Endothelial cell of umbilical vein (primary cell): Measurements from ENCODE around the gene COL28A1. TPM values are rescaled to one million over a fixed set of nuclear protein-coding genes. Genes with fewer than 3 reads are reported as not detected.

Experiments used
- BruUV-seq: library from RNA; stranded (reverse); fragments of 400-500 nt; replicated peaks from 2 replicates; lab custom pipeline; 2021; lab: Mats Ljungman, UMichigan
- CTCF ChIA-PET: fragments of 300-600, 350-600 bp; sonication (Branson Sonifier 250); formaldehyde crosslinking; loops from one replicate; lab custom pipeline; 2021; ENCODE audit warnings: antibody characterized with exemption, inconsistent platforms; lab: Charles Lee
- POLR2A ChIA-PET: fragments of 300-600, 350-600 bp; sonication (Branson Sonifier 250); formaldehyde crosslinking; loops from one replicate; lab custom pipeline; 2021; ENCODE audit warnings: antibody characterized with exemption, inconsistent platforms; lab: Charles Lee
- DNase-seq: peaks from one replicate; pipeline ENCODE4 v3.0.0-alpha.2; 2011; ENCODE audit warnings: low read depth, low spot score
- FAIRE-seq: peaks from 2 replicates; lab custom pipeline; 2011; peaks lifted over from hg19 to GRCh38; lab: Jason Lieb, UNC
- H2AFZ ChIP-seq: 2 replicates; pipeline ENCODE4 v1.6.0; 2012; ENCODE audit warnings: low read depth, low read length, control low read depth, inconsistent platforms
- H3K27ac ChIP-seq: 2 replicates; pipeline ENCODE4 v1.5.1; 2011; ENCODE audit warnings: low read depth, mild to moderate bottlenecking, control low read depth, low read length, moderate library complexity; ENCODE audit not compliant: insufficient read depth
- H3K27me3 ChIP-seq, 2 experiments: 2 replicates each; pipeline versions ENCODE4 v1.6.0 to v1.6.1; 2011; ENCODE audit warnings: low read length in 2 of 2, mixed read lengths in 1 of 2; ENCODE audit not compliant: control insufficient read depth in 2 of 2, insufficient read depth in 2 of 2
- H3K36me3 ChIP-seq, 2 experiments: 2 replicates in 1 of 2; 3 replicates in 1 of 2; pipeline ENCODE4 v1.5.1; 2011; ENCODE audit warnings: low read length in 2 of 2, mild to moderate bottlenecking in 1 of 2, moderate library complexity in 1 of 2; ENCODE audit not compliant: control insufficient read depth in 2 of 2, insufficient read depth in 2 of 2; ENCODE audit errors: extremely low read depth in 1 of 2
- H3K4me1 ChIP-seq: 3 replicates; pipeline ENCODE4 v1.5.1; 2011; ENCODE audit warnings: mild to moderate bottlenecking, low read length; ENCODE audit not compliant: control insufficient read depth, insufficient read depth; ENCODE audit errors: extremely low read depth
- H3K4me2 ChIP-seq: 2 replicates; pipeline ENCODE4 v1.6.1; 2011; ENCODE audit warnings: low read length, control low read depth, mixed read lengths; ENCODE audit not compliant: insufficient read depth
- H3K4me3 ChIP-seq, 3 experiments: fragments of 200-600 bp in 1 of 3; sonication (generic), shearing (Covaris generic) in 1 of 3; replicated peaks in 1 of 3; 2 replicates each; pipeline ENCODE4 v1.5.1; 2011 to 2016; ENCODE audit warnings: control low read depth in 3 of 3, low read length in 3 of 3, mild to moderate bottlenecking in 2 of 3, inconsistent platforms in 1 of 3, low read depth in 1 of 3, moderate library complexity in 1 of 3; ENCODE audit not compliant: insufficient read depth in 1 of 3
- H3K79me2 ChIP-seq: 2 replicates; pipeline ENCODE4 v1.6.0; 2012; ENCODE audit warnings: low read length, inconsistent platforms; ENCODE audit not compliant: control insufficient read depth, insufficient read depth
- H3K9ac ChIP-seq: replicated peaks from 2 replicates; pipeline ENCODE3; 2011; ENCODE audit warnings: low read length, control low read depth; ENCODE audit not compliant: insufficient read depth; ENCODE audit errors: extremely low read depth
- H3K9me1 ChIP-seq: replicated peaks from 3 replicates; pipeline ENCODE4 v1.6.0; 2011; ENCODE audit warnings: mild to moderate bottlenecking, low read length; ENCODE audit not compliant: control insufficient read depth, insufficient read depth; ENCODE audit errors: extremely low read depth
- H3K9me3 ChIP-seq: replicated peaks from 2 replicates; pipeline ENCODE4 v1.5.1; 2012; ENCODE audit warnings: low read length, inconsistent platforms; ENCODE audit not compliant: control insufficient read depth, insufficient read depth
- H4K20me1 ChIP-seq: replicated peaks from 2 replicates; pipeline ENCODE3; 2011; ENCODE audit warnings: mild to moderate bottlenecking, low read length; ENCODE audit not compliant: control insufficient read depth, insufficient read depth; ENCODE audit errors: extremely low read depth
- EZH2 ChIP-seq: IDR thresholded peaks from 2 replicates; pipeline ENCODE4 v1.6.1; 2012; ENCODE audit warnings: borderline replicate concordance, low read depth, mild to moderate bottlenecking, moderate library complexity, low read length, inconsistent platforms; ENCODE audit not compliant: severe bottlenecking
- FOS ChIP-seq: IDR thresholded peaks from 2 replicates; pipeline ENCODE4 v1.6.1; 2011; ENCODE audit warnings: mild to moderate bottlenecking, low read length, moderate library complexity, borderline replicate concordance; ENCODE audit not compliant: insufficient read depth
- GATA2 ChIP-seq: IDR thresholded peaks from 2 replicates; pipeline ENCODE4 v1.7.0; 2011; ENCODE audit warnings: low read depth, mild to moderate bottlenecking, moderate library complexity, mixed read lengths, low read length; ENCODE audit not compliant: insufficient read length, insufficient read depth
- JUN ChIP-seq: IDR thresholded peaks from 2 replicates; pipeline ENCODE4 v1.6.1; 2011; ENCODE audit warnings: borderline replicate concordance, low read depth; ENCODE audit not compliant: insufficient read length, insufficient read depth
- MYC ChIP-seq: IDR thresholded peaks from one replicate; pipeline ENCODE4 v1.6.1; 2011; ENCODE audit warnings: mild to moderate bottlenecking, low read depth, low read length
- POLR2A ChIP-seq: IDR thresholded peaks from 2 replicates; pipeline ENCODE4 v1.6.1; 2012; ENCODE audit warnings: low read depth, mild to moderate bottlenecking, control low read depth, low read length
- POLR2AphosphoS5 ChIP-seq: IDR thresholded peaks from 2 replicates; pipeline ENCODE4 v1.6.1; 2012; ENCODE audit warnings: low read depth, mild to moderate bottlenecking, control low read depth, low read length, moderate library complexity; ENCODE audit not compliant: insufficient read depth
- dilution Hi-C: fragments of 300-500 bp; cut with MboI; formaldehyde crosslinking; loops from one replicate; pipeline ENCODE4 v1.15.0; 2019; ENCODE audit warnings: low sequenced_read_pairs; ENCODE audit not compliant: extremely low pct_ligation_motif_present
- intact Hi-C: fragments of 100-400 bp; cut with micrococcal nuclease; formaldehyde crosslinking; loops from one replicate; pipeline ENCODE4 v1.10.0; 2022
- polyA plus RNA-seq, 4 experiments: library from polyadenylated mRNA; depleted of rRNA in 3 of 4; stranded (reverse) in 3 of 4; unstranded in 1 of 4; fragments of >200 nt; gene quantifications; 2 replicates each; pipeline versions ENCODE4 v1.2.1 to v1.2.3, GENCODE V29; 2011 to 2012; ENCODE audit warnings: missing spikeins in 1 of 4
- total RNA-seq: library from RNA; stranded (reverse); gene quantifications from 2 replicates; pipeline ENCODE4 v1.2.3, GENCODE V29; 2021
- TF ChIP-seq, protein P1 (sequence below), 2 donors: IDR thresholded peaks; 1 replicate in 1 of 2; 2 replicates in 1 of 2; pipeline ENCODE4 v1.5.1; 2011; ENCODE audit warnings: low read length in 2 of 2, mild to moderate bottlenecking in 2 of 2, moderate library complexity in 2 of 2, control low read depth in 1 of 2, inconsistent platforms in 1 of 2, low read depth in 1 of 2; ENCODE audit not compliant: insufficient read depth in 1 of 2; ENCODE audit errors: extremely low read depth in 1 of 2
- TF ChIP-seq, protein P2 (sequence below): IDR thresholded peaks from 2 replicates; pipeline ENCODE4 v1.6.1; 2011; ENCODE audit not compliant: insufficient read depth, insufficient read length

Gene COL28A1
- total and polyA plus RNA-seq, 2 donors (not counting 3 experiments of a cell fraction or from before 2014, with no cell fraction given): not detected

DNA sequence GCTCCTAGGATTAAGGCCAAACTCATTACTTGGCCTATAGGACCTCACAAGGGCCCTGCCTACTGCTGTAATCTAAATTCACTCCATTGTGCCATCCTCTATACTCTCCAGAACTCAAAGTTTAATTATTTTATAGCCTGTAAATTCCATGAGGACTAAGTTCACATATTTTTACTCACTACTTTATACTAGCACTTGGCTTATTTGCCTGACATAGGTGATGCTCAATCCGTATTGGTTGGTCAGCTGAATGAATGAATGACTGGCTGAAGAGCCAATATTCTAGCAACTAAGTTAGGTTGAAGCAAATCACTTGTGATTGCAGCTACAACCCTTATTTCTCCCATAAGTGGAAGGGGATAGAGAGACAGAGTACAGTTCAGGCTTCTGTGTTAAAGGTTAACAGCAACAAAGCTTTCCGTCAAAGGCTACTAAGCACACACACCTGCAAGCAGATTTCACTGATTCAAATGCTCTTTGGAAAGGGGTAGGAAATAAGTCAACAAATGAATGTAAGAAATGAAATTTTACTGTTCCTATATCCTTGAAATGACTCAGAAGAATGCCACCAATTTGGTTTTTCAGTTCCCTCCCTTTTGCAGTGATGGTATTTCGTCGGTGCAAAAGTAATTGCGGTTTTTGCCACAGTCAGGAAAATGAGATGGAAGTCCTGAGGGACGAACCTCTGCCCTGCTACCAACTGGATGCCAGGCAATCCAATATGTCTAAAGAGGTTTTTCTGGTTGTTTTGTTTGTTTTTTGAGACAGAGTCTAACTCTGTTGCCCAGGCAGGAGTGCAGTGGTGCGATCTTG lies 120.7 kb downstream of the COL28A1 start:
- H3K9ac ChIP-seq: no peak overlapping the region
- no peaks in the 10 kb centered on the region for H3K9me3 ChIP-seq
- FAIRE-seq (no peak), DNase-seq (no peak)
- H3K79me2 ChIP-seq: no peaks in the 10 kb centered on the region
- no peaks in the 10 kb centered on the region for H3K36me3 ChIP-seq
- no peaks in the 10 kb centered on the region for H3K9me1 ChIP-seq
- dilution Hi-C loops: no loop called here
- H2AFZ ChIP-seq: no peak overlapping the region
- TF ChIP-seq POLR2AphosphoS5 (no peak), MYC (no peak), FOS (no peak), EZH2 (no peak), GATA2 (no peak), POLR2A (no peak), JUN (no peak)
- TF ChIP-seq, protein P1, sequence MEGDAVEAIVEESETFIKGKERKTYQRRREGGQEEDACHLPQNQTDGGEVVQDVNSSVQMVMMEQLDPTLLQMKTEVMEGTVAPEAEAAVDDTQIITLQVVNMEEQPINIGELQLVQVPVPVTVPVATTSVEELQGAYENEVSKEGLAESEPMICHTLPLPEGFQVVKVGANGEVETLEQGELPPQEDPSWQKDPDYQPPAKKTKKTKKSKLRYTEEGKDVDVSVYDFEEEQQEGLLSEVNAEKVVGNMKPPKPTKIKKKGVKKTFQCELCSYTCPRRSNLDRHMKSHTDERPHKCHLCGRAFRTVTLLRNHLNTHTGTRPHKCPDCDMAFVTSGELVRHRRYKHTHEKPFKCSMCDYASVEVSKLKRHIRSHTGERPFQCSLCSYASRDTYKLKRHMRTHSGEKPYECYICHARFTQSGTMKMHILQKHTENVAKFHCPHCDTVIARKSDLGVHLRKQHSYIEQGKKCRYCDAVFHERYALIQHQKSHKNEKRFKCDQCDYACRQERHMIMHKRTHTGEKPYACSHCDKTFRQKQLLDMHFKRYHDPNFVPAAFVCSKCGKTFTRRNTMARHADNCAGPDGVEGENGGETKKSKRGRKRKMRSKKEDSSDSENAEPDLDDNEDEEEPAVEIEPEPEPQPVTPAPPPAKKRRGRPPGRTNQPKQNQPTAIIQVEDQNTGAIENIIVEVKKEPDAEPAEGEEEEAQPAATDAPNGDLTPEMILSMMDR (IDR thresholded peaks at IDR 0.05; ENCODE audit: extremely low read depth in 1 of 2, insufficient read depth in 1 of 2, low read depth in 1 of 2, low read length in 2 of 2): no peak
- TF ChIP-seq, protein P2, sequence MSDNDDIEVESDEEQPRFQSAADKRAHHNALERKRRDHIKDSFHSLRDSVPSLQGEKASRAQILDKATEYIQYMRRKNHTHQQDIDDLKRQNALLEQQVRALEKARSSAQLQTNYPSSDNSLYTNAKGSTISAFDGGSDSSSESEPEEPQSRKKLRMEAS: no peak
- no peaks in the 10 kb centered on the region for H3K4me1 ChIP-seq
- POLR2A ChIA-PET: no interaction called here
- H4K20me1 ChIP-seq: no peaks in the 10 kb centered on the region
- CTCF ChIA-PET: interaction anchor here (2.0 kb wide), 1 partner anchor 881 kb away, joined by 6 read pairs; no protein-coding TSS in a partner anchor
- intact Hi-C loops: no loop called here
- no peak overlapping the region for H3K4me3 ChIP-seq
- no peak overlapping the region for H3K4me2 ChIP-seq
- no peak overlapping the region for H3K27ac ChIP-seq
- BruUV-seq: no TSS peak
- no peaks in the 10 kb centered on the region for H3K27me3 ChIP-seq
